GM04503 (cell line): ENCODE data around the gene SP100.
"Not testable (repeated sequence)": the region's sequence is repeated elsewhere in the genome, so short reads cannot be mapped to it uniquely, and the experiment has no call there.

ENCODE experiments used
- DNase-seq: peaks from one replicate; pipeline ENCODE4 v3.0.0-alpha.2; 2012; ENCODE audit warnings: low read depth

SP100 gene

GRCh38 chr2:230416061-230416721 lies at the start of gene SP100:
Gene SP100, plus strand, starts transcription at chr2:230416201. Its CDS starts 96 bp downstream, at chr2:230416297.
- peak; percentile 57 for DNase-seq

GRCh38 chr2:230382108-230382507 lies 33.9 kb upstream of the SP100 start:
- no peak for DNase-seq

GRCh38 chr2:230383453-230383852 lies 32.5 kb upstream of the SP100 start:
- DNase-seq, result no peak

GRCh38 chr2:230384986-230385385 lies 31.0 kb upstream of the SP100 start:
- DNase-seq, result no peak

GRCh38 chr2:230394301-230394700 lies 21.7 kb upstream of the SP100 start:
- no peak for DNase-seq

GRCh38 chr2:230398698-230399097 lies 17.3 kb upstream of the SP100 start:
- not testable (repeated sequence) for DNase-seq

- DNase-seq, result no peak
Measured at GRCh38 chr2:230400041-230400440, 16.0 kb upstream of the SP100 start.

- DNase-seq, result no peak
Measured at GRCh38 chr2:230400454-230400853, 15.5 kb upstream of the SP100 start.

GRCh38 chr2:230401026-230401425 lies 15.0 kb upstream of the SP100 start:
- DNase-seq, result not testable (repeated sequence)

- DNase-seq, result no peak
Measured at GRCh38 chr2:230403746-230404145, 12.3 kb upstream of the SP100 start.

- no peak for DNase-seq
Measured at GRCh38 chr2:230405824-230406223, 10.2 kb upstream of the SP100 start.

GRCh38 chr2:230408244-230408842 lies 7.7 kb upstream of the SP100 start:
- DNase-seq, result peak; percentile 71

GRCh38 chr2:230409316-230409715 lies 6.7 kb upstream of the SP100 start:
- DNase-seq, result not testable (repeated sequence)

- DNase-seq, result no peak
Measured at GRCh38 chr2:230410263-230410662, 5.7 kb upstream of the SP100 start.

- no peak for DNase-seq
Measured at GRCh38 chr2:230410861-230411569, 5.0 kb upstream of the SP100 start.

- DNase-seq, result no peak
Measured at GRCh38 chr2:230411570-230412370, 4.2 kb upstream of the SP100 start.

- DNase-seq, result no peak
Measured at GRCh38 chr2:230412371-230412711, 3.7 kb upstream of the SP100 start.

- DNase-seq, result no peak
Measured at GRCh38 chr2:230412846-230413245, 3.2 kb upstream of the SP100 start.

GRCh38 chr2:230413479-230413878 lies 2.5 kb upstream of the SP100 start:
- DNase-seq, result no peak

GRCh38 chr2:230414302-230414701 lies 1.7 kb upstream of the SP100 start:
- no peak for DNase-seq

GRCh38 chr2:230417436-230417835 lies 1.4 kb downstream of the SP100 start:
- no peak for DNase-seq

- DNase-seq, result peak; percentile 37
Measured at GRCh38 chr2:230418341-230419016, 2.5 kb downstream of the SP100 start.
